Measurements from ENCODE around the gene MGST2. TPM values are rescaled to one million over a fixed set of nuclear protein-coding genes. Genes with fewer than 3 reads are reported as not detected.

The MGST2 gene
- total and polyA plus RNA-seq, 2 experiments from 2014 or later, result 4.6 to 19.1 TPM

- Histone ChIP-seq H3K36me3 (ENCODE audit: insufficient read depth) (no peaks in the 10 kb centered on the region), H3K9me2 (ENCODE audit: insufficient read depth) (no peaks in the 10 kb centered on the region), H3K79me2 (replicated peaks; ENCODE audit: insufficient read depth) (no peaks in the 10 kb centered on the region), H3K4me1 (ENCODE audit: insufficient read depth) (no peaks in the 10 kb centered on the region), H3K27me3 (ENCODE audit: insufficient read depth) (no peaks in the 10 kb centered on the region), H3K4me2 (no peak overlapping the region), H3K27ac (ENCODE audit: low read depth) (no peak overlapping the region), H2AFZ (no peak overlapping the region), H3K4me3 (no peak overlapping the region), H4K20me1 (replicated peaks; ENCODE audit: insufficient read depth) (no peaks in the 10 kb centered on the region), H3F3A (replicated peaks; ENCODE audit: low read depth) (no peaks in the 10 kb centered on the region)
- no peak overlapping the region for H3K27ac Mint-ChIP-seq
- no peak for DNase-seq (ENCODE audit: low spot score)
- peaks cover 3% of the 10 kb centered on the region for H3K27me3 Mint-ChIP-seq (ENCODE audit: insufficient read depth, low read depth, poor library complexity)
- no peak for ATAC-seq
- peaks cover 5% of the 10 kb centered on the region for H3K9me3 Mint-ChIP-seq
- H3K36me3 Mint-ChIP-seq (ENCODE audit: low read depth), result peaks cover 23% of the 10 kb centered on the region
- H3K4me3 Mint-ChIP-seq, result no peak overlapping the region
- peaks cover 2% of the 10 kb centered on the region; the same call in 2 of the 3 replicates for H3K4me1 Mint-ChIP-seq
- TF ChIP-seq POLR2AphosphoS5 (IDR thresholded peaks at IDR 0.05; ENCODE audit: low read depth) (no peak), CREB1 (CRISPR knock-in tag; IDR thresholded peaks at IDR 0.05; ENCODE audit: low read depth) (no peak), ZNF462 (CRISPR knock-in tag; IDR thresholded peaks at IDR 0.05) (no peak), REST (IDR thresholded peaks at IDR 0.05; ENCODE audit: unreplicated experiment) (no peak)
Observed at GRCh38 chr4:139686988-139687387, 21.4 kb downstream of the MGST2 start.

Data from GM23338 (cell line).